HepG2 (cell line): Measurements from ENCODE around the gene DAB1. TPM values are rescaled to one million over a fixed set of nuclear protein-coding genes. Genes with fewer than 3 reads are reported as not detected.

ENCODE experiments used
- ATAC-seq: fragments of 200-7000 bp; cut with Tn5 transposase; 3 replicates; pipeline ENCODE4 v1.9.1; 2020; ENCODE audit warnings: mild to moderate bottlenecking, moderate library complexity
- BruUV-seq: library from RNA; stranded (reverse); fragments of 400-500 nt; replicated peaks from 2 replicates; lab custom pipeline; 2021; lab: Mats Ljungman, UMichigan
- CTCF ChIA-PET: fragments of 300-600 bp; formaldehyde crosslinking; extraction: SDS; loops from one replicate; lab custom pipeline; 2021; ENCODE audit warnings: low total read pairs, inconsistent platforms, low intra/inter-chr PET ratio; lab: Yijun Ruan, JAX
- POLR2A ChIA-PET: fragments of 350-600 bp; sonication (Branson Sonifier 250); formaldehyde crosslinking; loops from one replicate; lab custom pipeline; 2020; ENCODE audit warnings: antibody characterized with exemption, inconsistent platforms; lab: Yijun Ruan, JAX
- DNase-seq: peaks from one replicate; pipeline ENCODE4 v3.0.0-alpha.2; 2015; ENCODE audit warnings: low spot score
- FAIRE-seq: peaks from 3 replicates; lab custom pipeline; 2011; peaks lifted over from hg19 to GRCh38; lab: Jason Lieb, UNC
- H2AFZ ChIP-seq: one replicate; pipeline ENCODE4 v1.6.1; 2011; ENCODE audit warnings: low read length, inconsistent platforms
- H3K27ac ChIP-seq: fragments of 300-600 bp; 3 replicates; pipeline ENCODE4 v1.8.0; 2011; ENCODE audit warnings: mixed run types, mild to moderate bottlenecking, mixed read lengths, low read length, inconsistent platforms; ENCODE audit not compliant: insufficient read depth; ENCODE audit errors: extremely low read length
- H3K27me3 ChIP-seq, 2 experiments: fragments of 200-600 bp in 1 of 2; 2 replicates in 1 of 2; 3 replicates in 1 of 2; pipeline versions ENCODE4 v1.6.0 to v1.8.0; 2011; ENCODE audit warnings: low read length in 2 of 2, mild to moderate bottlenecking in 2 of 2, moderate library complexity in 2 of 2, inconsistent platforms in 1 of 2; ENCODE audit not compliant: insufficient read depth in 2 of 2, control insufficient read depth in 1 of 2
- H3K36me3 ChIP-seq, 2 experiments: fragments of 200-600 bp in 1 of 2; replicated peaks in 1 of 2; 2 replicates in 1 of 2; 3 replicates in 1 of 2; pipeline versions ENCODE4 v1.5.1 to v1.8.0; 2011; ENCODE audit warnings: low read length in 2 of 2, inconsistent platforms in 1 of 2; ENCODE audit not compliant: insufficient read depth in 2 of 2, control insufficient read depth in 1 of 2
- H3K4me1 ChIP-seq: 2 replicates; pipeline ENCODE4 v1.5.1; 2012; ENCODE audit warnings: low read length, inconsistent platforms; ENCODE audit not compliant: insufficient read depth
- H3K4me2 ChIP-seq: 2 replicates; pipeline ENCODE4 v1.6.0; 2011; ENCODE audit warnings: low read depth, low read length, inconsistent platforms
- H3K4me3 ChIP-seq, 3 experiments: fragments of 200-600 bp in 1 of 3; sonication (generic), shearing (Covaris generic) in 1 of 3; replicated peaks in 1 of 3; 2 replicates each; pipeline ENCODE4 v1.5.1; 2011 to 2016; ENCODE audit warnings: low read length in 3 of 3, inconsistent platforms in 2 of 3, low read depth in 2 of 3, mild to moderate bottlenecking in 2 of 3, control low read depth in 1 of 3, mixed read lengths in 1 of 3; ENCODE audit not compliant: insufficient read depth in 1 of 3
- H3K79me2 ChIP-seq: one replicate; pipeline ENCODE4 v1.6.1; 2011; ENCODE audit warnings: low read length, inconsistent platforms; ENCODE audit not compliant: insufficient read depth
- H3K9ac ChIP-seq: 2 replicates; pipeline ENCODE4 v1.6.0; 2011; ENCODE audit warnings: mild to moderate bottlenecking, low read depth, low read length, inconsistent platforms; ENCODE audit not compliant: insufficient read depth
- H3K9me3 ChIP-seq: 2 replicates; pipeline ENCODE4 v1.5.1; 2012; ENCODE audit warnings: mild to moderate bottlenecking, low read length
- H4K20me1 ChIP-seq: 2 replicates; pipeline ENCODE4 v1.6.0; 2011; ENCODE audit warnings: inconsistent platforms, mild to moderate bottlenecking, low read length, moderate library complexity; ENCODE audit not compliant: insufficient read depth
- AKAP8 ChIP-seq: sonication (generic); formaldehyde crosslinking; IDR thresholded peaks from 2 replicates; pipeline ENCODE4 v1.5.1; 2020; ENCODE audit warnings: mild to moderate bottlenecking, missing genetic modification reagents
- GTF3A ChIP-seq: sonication (generic); formaldehyde crosslinking; conservative IDR thresholded peaks from 2 replicates; pipeline ENCODE4 v1.4.0; 2020; ENCODE audit warnings: mild to moderate bottlenecking, missing genetic modification reagents
- KLF12 ChIP-seq: sonication (generic); formaldehyde crosslinking; IDR thresholded peaks from 2 replicates; pipeline ENCODE4 v1.4.0; 2020; ENCODE audit warnings: missing genetic modification reagents, borderline replicate concordance
- MEF2D ChIP-seq: sonication (generic); formaldehyde crosslinking; IDR thresholded peaks from 2 replicates; pipeline ENCODE4 v1.5.1; 2020; ENCODE audit warnings: mild to moderate bottlenecking, missing genetic modification reagents
- MTF1 ChIP-seq: sonication (generic); formaldehyde crosslinking; IDR thresholded peaks from 2 replicates; pipeline ENCODE4 v1.5.0; 2020; ENCODE audit warnings: missing genetic modification reagents
- ZFP90 ChIP-seq: sonication (generic); formaldehyde crosslinking; IDR thresholded peaks from 2 replicates; pipeline ENCODE4 v1.8.0; 2022; ENCODE audit warnings: missing genetic modification reagents, mild to moderate bottlenecking, inconsistent platforms, borderline replicate concordance
- ZNF317 ChIP-seq: sonication (generic); formaldehyde crosslinking; IDR thresholded peaks from 2 replicates; pipeline ENCODE4 v1.5.0; 2020; ENCODE audit warnings: mild to moderate bottlenecking, missing genetic modification reagents
- ZNF383 ChIP-seq: sonication (generic); formaldehyde crosslinking; IDR thresholded peaks from 2 replicates; pipeline ENCODE4 v1.4.0; 2020; ENCODE audit warnings: missing genetic modification reagents, mild to moderate bottlenecking, borderline replicate concordance
- WGBS: methylation state at CpG from one replicate; pipeline ENCODE4 v1.1.6; 2017; ENCODE audit warnings: low lambda C conversion rate; 5-methylcytosine and 5-hydroxymethylcytosine counted together
- in situ Hi-C: cut with HindIII; loops from 2 replicates; pipeline ENCODE4 v1.10.0; 2017; ENCODE audit warnings: low pct_unique_long_range_greater_than_20kb; ENCODE audit not compliant: extremely low pct_ligation_motif_present
- intact Hi-C: fragments of 100-400 bp; cut with micrococcal nuclease; formaldehyde crosslinking; loops from one replicate; pipeline ENCODE4 v1.10.0; 2022; ENCODE audit not compliant: unreplicated experiment
- polyA plus RNA-seq, 8 experiments: library from polyadenylated mRNA; depleted of rRNA in 3 of 8; stranded (reverse) in 7 of 8; unstranded in 1 of 8; fragments of >200 nt; fragmentation: Illumina TruSeq in 4 of 8; extraction: Trizol in 4 of 8; gene quantifications; 2 replicates each; pipeline versions ENCODE4 v1.2.1 to v1.2.3, GENCODE V29; 2011 to 2016; ENCODE audit warnings: low read depth in 4 of 8, missing spikeins in 1 of 8, mixed read lengths in 1 of 8; ENCODE audit not compliant: insufficient read depth in 1 of 8
- total RNA-seq, 5 experiments: library from RNA; depleted of rRNA; stranded (reverse); fragments of >200 nt; fragmentation: Illumina TruSeq; extraction: Trizol; gene quantifications; 2 replicates each; pipeline ENCODE4 v1.2.3, GENCODE V29; 2016; ENCODE audit warnings: low read depth in 1 of 5
- TF ChIP-seq, protein P1 (sequence below): sonication (generic); formaldehyde crosslinking; IDR thresholded peaks from 2 replicates; pipeline ENCODE4 v1.4.0; 2020; ENCODE audit warnings: mild to moderate bottlenecking, missing genetic modification reagents
- TF ChIP-seq, protein P2 (sequence below): IDR thresholded peaks from 2 replicates; pipeline ENCODE4 v1.6.1; 2016; ENCODE audit warnings: low read depth, borderline replicate concordance

The DAB1 gene
- total and polyA plus RNA-seq, 2 of the 13 experiments (the other 11 are each of a cell fraction or from before 2014, with no cell fraction given), result 0.04 to 0.13 TPM

DNA sequence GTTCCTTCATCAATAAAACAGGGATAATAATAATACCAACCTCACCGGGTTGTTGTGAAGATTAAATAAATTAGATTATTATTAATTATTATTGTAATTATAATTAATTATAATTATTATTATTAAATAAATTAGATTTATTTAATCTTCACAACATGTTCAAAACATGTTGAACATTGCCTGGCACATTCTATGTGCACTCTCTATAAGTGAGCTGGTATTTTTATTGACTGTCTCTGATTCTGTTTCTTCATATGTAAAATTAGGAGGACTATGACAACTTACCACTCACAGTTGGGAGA is 457.2 kb downstream of the DAB1 start:
- H3K27me3 ChIP-seq, result no peaks in the 10 kb centered on the region
- no peak overlapping the region for H2AFZ ChIP-seq
- no peaks in the 10 kb centered on the region for H4K20me1 ChIP-seq
- peaks cover 76% of the 10 kb centered on the region for H3K4me1 ChIP-seq
- no peak overlapping the region for H3K9ac ChIP-seq
- WGBS, result 33% methylated on average over 1 of the region's 1 CpG
- intact Hi-C loops (loop anchor here (1.0 to 10.0 kb wide), 3 partner anchors 56 to 111 kb away; no protein-coding TSS in a partner anchor), in situ Hi-C loops (loop anchor here (5.0 kb wide), 1 partner anchor 134 kb away; no protein-coding TSS in a partner anchor)
- DNase-seq (no peak), ATAC-seq (no peak), FAIRE-seq (no peak)
- BruUV-seq, result no TSS peak
- no peaks in the 10 kb centered on the region for H3K36me3 ChIP-seq
- POLR2A ChIA-PET, result interaction anchor here (1.0 to 4.3 kb wide), 8 partner anchors 45 to 135 kb away, joined by 3 to 50 read pairs (median 6); partner anchors contain the start of gene C8A
- no peaks in the 10 kb centered on the region for H3K79me2 ChIP-seq
- TF ChIP-seq GTF3A (CRISPR knock-in tag) (no peak), ZFP90 (CRISPR knock-in tag) (no peak), MEF2D (no peak), MTF1 (CRISPR knock-in tag) (no peak), AKAP8 (no peak), KLF12 (CRISPR knock-in tag) (no peak), ZNF383 (CRISPR knock-in tag) (no peak), ZNF317 (CRISPR knock-in tag) (no peak)
- TF ChIP-seq, protein P1, sequence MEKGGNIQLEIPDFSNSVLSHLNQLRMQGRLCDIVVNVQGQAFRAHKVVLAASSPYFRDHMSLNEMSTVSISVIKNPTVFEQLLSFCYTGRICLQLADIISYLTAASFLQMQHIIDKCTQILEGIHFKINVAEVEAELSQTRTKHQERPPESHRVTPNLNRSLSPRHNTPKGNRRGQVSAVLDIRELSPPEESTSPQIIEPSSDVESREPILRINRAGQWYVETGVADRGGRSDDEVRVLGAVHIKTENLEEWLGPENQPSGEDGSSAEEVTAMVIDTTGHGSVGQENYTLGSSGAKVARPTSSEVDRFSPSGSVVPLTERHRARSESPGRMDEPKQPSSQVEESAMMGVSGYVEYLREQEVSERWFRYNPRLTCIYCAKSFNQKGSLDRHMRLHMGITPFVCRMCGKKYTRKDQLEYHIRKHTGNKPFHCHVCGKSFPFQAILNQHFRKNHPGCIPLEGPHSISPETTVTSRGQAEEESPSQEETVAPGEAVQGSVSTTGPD (CRISPR knock-in tag), result no peak
- TF ChIP-seq, protein P2, sequence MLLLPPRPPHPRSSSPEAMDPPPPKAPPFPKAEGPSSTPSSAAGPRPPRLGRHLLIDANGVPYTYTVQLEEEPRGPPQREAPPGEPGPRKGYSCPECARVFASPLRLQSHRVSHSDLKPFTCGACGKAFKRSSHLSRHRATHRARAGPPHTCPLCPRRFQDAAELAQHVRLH (CRISPR knock-in tag), result no peak
- peak overlapping the region; percentile 67 for H3K4me2 ChIP-seq
- H3K9me3 ChIP-seq, result no peaks in the 10 kb centered on the region
- H3K4me3 ChIP-seq, result no peak overlapping the region
- peak overlapping the region; percentile 73 for H3K27ac ChIP-seq
- CTCF ChIA-PET, result interaction anchor here (1.3 to 3.2 kb wide), 2 partner anchors 135 kb away, joined by 8 to 51 read pairs; no protein-coding TSS in a partner anchor
